SH-SY5Y (cell line): ENCODE measurements around the gene PDX1.

Source experiments
- GATA2 ChIP-seq: IDR thresholded peaks from 2 replicates; pipeline ENCODE4 v1.6.1; 2011; ENCODE audit warnings: mild to moderate bottlenecking, low read depth, low read length
- GATA3 ChIP-seq: IDR thresholded peaks from 2 replicates; pipeline ENCODE4 v1.6.1; 2011; ENCODE audit warnings: low read depth, mild to moderate bottlenecking, low read length, moderate library complexity

DNA sequence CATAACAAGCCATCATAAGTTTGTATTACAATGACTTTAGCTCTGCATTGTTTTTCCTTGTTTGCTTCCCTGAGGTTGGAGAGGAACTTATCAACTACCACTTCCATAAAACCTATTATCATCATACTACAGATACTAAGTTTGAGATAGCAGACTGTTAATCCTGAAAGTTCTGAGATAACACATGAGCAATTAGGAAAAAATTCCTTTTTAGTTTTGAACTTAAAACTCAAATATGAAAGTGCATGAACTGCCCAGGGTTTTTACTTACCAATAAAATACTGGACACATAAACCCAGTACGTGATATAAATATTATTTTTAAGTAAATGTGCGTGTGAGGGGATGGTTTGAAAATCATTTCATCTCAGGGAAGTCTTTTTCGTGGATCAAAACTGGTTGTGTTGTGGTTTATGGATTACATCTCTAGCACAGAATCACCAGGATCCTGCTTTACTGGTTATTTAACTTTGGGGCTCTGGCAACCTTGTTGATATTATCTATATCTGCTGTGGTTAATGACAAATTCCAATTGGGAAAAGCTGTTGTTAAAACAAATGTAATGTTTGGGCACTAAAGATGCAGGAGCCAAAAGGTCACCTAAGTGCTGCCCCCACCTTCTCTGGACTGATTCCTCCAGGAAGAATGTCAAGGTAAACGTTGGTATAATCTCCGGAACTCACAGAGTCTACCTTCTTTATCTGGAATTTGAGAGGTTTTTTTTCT, 36.9 kb downstream of the PDX1 start:
- TF ChIP-seq GATA3 (no peak), GATA2 (no peak)
